Astrocyte of the cerebellum (primary cell): ENCODE measurements around the gene B3GNT7.

Experiments used
- DNase-seq: peaks from one replicate; pipeline ENCODE4 v3.0.0-alpha.2; 2011; ENCODE audit warnings: low read depth
- H3K4me3 ChIP-seq: 2 replicates; pipeline ENCODE4 v1.5.1; 2011; ENCODE audit warnings: mild to moderate bottlenecking, low read depth, low read length, moderate library complexity
- in situ Hi-C: cut with HindIII; loops from 2 replicates; pipeline ENCODE4 v1.10.0; 2017; ENCODE audit warnings: low sequenced_read_pairs
- TF ChIP-seq, protein P1 (sequence below): IDR thresholded peaks from 2 replicates; pipeline ENCODE4 v1.5.1; 2012; ENCODE audit warnings: low read length, low read depth, moderate library complexity, mild to moderate bottlenecking; ENCODE audit errors: missing control alignments

B3GNT7 gene

DNA sequence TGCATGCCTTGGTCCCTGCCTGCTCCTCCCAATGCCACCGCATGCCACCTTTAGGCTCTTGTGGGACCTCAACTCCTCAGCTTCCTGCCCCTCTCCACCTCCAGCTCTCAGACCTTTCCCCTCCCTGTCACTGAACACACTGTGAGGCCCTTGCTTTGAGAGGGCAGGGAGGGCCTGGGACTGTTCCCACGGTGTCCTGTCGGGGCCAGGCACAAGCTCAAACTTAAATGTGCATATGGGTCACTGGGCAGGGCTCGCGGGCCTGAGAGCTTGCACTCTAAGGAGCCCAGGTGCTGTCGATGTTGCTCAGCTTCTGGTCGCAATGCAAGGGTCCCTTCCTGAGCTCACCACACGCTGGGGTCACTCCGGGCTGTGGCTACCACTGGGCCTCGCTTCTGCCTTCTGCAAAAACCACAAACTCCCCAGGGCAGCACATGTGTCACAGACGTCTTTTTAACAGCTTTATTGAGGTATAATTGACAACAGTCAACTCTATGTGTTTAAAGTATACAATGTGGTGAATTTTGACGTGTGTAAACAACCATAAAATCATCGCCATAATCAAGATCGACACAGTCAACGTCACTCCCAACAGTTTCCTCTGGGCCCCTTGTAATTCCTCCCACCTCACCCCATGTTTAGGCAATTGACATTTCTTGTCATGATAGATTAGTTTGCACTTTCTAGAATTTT is 11.9 kb upstream of the B3GNT7 start:
- in situ Hi-C loops, result no loop called here
- TF ChIP-seq, protein P1, sequence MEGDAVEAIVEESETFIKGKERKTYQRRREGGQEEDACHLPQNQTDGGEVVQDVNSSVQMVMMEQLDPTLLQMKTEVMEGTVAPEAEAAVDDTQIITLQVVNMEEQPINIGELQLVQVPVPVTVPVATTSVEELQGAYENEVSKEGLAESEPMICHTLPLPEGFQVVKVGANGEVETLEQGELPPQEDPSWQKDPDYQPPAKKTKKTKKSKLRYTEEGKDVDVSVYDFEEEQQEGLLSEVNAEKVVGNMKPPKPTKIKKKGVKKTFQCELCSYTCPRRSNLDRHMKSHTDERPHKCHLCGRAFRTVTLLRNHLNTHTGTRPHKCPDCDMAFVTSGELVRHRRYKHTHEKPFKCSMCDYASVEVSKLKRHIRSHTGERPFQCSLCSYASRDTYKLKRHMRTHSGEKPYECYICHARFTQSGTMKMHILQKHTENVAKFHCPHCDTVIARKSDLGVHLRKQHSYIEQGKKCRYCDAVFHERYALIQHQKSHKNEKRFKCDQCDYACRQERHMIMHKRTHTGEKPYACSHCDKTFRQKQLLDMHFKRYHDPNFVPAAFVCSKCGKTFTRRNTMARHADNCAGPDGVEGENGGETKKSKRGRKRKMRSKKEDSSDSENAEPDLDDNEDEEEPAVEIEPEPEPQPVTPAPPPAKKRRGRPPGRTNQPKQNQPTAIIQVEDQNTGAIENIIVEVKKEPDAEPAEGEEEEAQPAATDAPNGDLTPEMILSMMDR, result no peak
- DNase-seq, result no peak
- no peak overlapping the region for H3K4me3 ChIP-seq

DNA sequence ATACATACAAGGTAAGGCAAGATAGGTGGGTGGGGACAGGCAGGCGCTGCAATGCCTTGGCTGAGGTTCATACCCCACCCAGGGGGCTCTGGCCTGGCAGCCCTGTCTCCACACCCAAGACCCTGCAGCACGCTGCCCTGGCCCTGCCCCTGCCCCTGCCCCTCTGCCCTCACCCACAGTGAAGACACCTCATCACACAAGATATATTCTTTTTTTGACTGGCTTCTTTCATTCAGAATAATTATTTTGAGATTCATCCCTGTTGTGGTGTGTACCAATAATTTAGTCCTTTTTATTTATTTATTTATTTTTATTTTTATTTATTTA is 11.4 kb upstream of the B3GNT7 start:
- in situ Hi-C loops, result no loop called here
- H3K4me3 ChIP-seq, result no peak overlapping the region
- TF ChIP-seq, protein P1, result no peak
- DNase-seq, result no peak

DNA sequence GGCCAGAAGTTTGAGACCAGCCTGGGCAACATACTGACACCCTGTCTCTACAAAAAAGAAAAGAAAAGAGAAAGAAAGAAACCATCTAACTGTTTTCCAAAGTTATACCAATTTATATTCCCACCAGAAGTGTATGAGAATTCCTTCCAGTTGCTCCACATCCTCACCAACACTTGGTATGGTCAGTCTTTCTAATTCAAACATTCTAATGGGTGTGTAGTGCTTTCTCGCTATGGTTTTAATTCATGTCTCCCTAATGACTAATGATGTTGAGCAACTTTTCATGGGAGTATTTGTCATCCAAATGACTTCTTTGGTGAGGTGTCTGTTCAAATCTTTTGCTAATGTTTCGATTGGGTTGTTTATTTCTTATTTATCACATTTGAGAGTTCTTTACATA is 10.5 kb upstream of the B3GNT7 start:
- H3K4me3 ChIP-seq, result no peak overlapping the region
- DNase-seq, result no peak
- TF ChIP-seq, protein P1, result no peak
- in situ Hi-C loops, result no loop called here

DNA sequence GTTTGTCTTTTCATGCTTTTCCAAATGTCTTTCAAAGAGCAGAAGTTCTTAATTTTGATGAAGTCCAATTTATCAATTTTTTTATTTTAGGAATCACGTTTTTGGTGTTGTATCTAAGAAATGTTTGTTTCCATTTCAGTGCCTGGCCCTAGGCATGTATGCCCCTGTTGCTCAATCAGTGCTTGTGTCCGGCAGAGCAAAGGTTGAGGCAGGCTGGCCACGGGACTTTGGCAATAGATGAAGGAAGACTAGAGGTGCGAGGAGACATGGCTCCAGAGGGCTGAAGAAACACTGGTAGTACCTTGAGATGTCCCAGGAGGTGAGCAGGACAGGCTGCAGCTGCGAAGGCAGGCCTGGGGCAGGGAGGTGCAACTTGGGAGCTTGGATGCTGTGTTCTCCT is 10.1 kb upstream of the B3GNT7 start:
- TF ChIP-seq, protein P1, result no peak
- DNase-seq, result no peak
- in situ Hi-C loops, result no loop called here
- no peak overlapping the region for H3K4me3 ChIP-seq

DNA sequence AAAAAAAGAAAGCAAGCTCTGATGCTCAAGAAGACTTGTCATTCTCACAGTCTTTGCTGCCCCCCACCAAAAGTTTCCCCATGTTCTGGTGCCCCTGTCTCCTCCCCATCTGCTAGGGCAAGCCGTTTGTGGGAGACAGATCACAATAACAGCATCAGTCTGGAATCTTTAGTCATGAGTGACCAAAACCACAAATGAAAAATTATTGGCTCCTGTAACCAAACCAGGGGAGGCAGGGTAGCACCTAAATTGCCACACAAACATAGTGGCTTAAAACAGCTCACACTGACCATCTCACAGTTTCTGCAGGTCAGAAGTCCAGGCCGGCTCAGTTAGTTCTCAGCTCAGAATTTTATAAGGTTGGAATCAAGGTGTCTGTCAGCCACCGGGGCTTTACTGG is 9.1 kb upstream of the B3GNT7 start:
- DNase-seq, result peak; percentile 66
- in situ Hi-C loops, result no loop called here
- TF ChIP-seq, protein P1, result no peak
- H3K4me3 ChIP-seq, result no peak overlapping the region

DNA sequence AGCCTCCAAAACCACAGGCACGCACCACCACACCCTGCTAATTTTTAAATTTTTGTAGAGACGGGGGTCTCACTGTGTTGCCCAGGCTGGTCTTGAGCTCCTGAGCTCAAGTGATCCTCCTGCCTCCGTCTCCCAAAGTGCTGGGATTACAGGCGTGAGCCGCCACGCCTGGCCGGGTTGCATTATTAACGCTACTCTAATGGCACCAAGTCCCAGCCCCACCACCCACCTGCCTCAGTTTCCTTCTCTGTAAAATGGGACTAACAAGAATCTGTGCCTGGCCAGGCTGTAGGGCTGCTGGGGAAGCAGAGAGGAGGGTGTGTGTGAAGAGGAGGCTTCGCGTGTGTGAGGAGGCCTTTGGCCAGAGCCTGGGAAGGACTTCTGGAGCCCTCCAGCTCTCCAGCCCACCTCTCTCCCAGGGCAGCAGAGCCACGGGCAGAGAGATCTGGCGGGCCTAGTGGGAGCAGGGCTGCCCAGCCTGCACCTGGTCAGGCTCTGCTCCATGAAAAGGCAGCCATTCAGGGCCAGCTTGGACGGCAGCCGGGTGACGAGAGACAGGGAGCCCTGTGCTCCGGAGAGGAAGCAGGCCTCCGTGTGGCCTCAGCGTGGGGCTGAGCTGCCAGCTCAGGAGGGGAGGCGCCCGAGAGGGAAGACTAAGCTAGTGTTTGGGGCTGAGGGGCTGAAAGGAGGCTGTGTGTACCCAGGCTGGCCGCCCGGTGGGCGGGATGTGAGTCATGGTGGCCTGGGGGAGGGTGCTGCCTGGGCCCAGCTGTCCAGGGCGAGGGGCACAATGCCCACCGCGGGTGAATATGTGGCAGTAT is 7.4 kb upstream of the B3GNT7 start:
- TF ChIP-seq, protein P1, result no peak
- in situ Hi-C loops, result no loop called here
- H3K4me3 ChIP-seq, result no peak overlapping the region
- no peak for DNase-seq
